GM12873 (cell line): ENCODE measurements around the gene PMPCB.

Experiments
- CTCF ChIP-seq: IDR thresholded peaks from 2 replicates; pipeline ENCODE4 v1.5.1; 2012; ENCODE audit warnings: low read depth, mild to moderate bottlenecking, moderate library complexity, low read length, control low read depth; ENCODE audit not compliant: insufficient read depth; ENCODE audit errors: missing control alignments

PMPCB gene

GRCh38 chr7:103341466-103341865 is 44.2 kb downstream of the PMPCB start:
- TF ChIP-seq CTCF = no peak

GRCh38 chr7:103343332-103343731 is 46.1 kb downstream of the PMPCB start:
- TF ChIP-seq CTCF = no peak

GRCh38 chr7:103343758-103344452 is 46.7 kb downstream of the PMPCB start:
- no peak for TF ChIP-seq CTCF

- TF ChIP-seq CTCF = no peak
Measured at GRCh38 chr7:103344453-103345149, 47.4 kb downstream of the PMPCB start, which contains the start of gene DNAJC2. DNAJC2 (minus strand) TSS chr7:103344767; CDS start chr7:103344622, 145 bp downstream.

GRCh38 chr7:103346396-103346795 is 49.2 kb downstream of the PMPCB start:
- no peak for TF ChIP-seq CTCF

- no peak for TF ChIP-seq CTCF
Measured at GRCh38 chr7:103347507-103348267, 50.5 kb downstream of the PMPCB start, which contains the start of gene PSMC2. PSMC2 (plus strand) TSS chr7:103347643; CDS start chr7:103347712, 69 bp downstream.

GRCh38 chr7:103348452-103348851 is 51.2 kb downstream of the PMPCB start:
- TF ChIP-seq CTCF = no peak
